Skeletal muscle tissue (tissue), 4 donors: ENCODE data around the gene OR10D3. TPM values are rescaled to one million over a fixed set of nuclear protein-coding genes. Genes with fewer than 3 reads are reported as not detected.
"Not testable (repeated sequence)": the region's sequence is repeated elsewhere in the genome, so short reads cannot be mapped to it uniquely, and the experiment has no call there.

Source experiments
- H3K27ac ChIP-seq: one replicate; pipeline ENCODE4 v1.7.0; 2013; ENCODE audit warnings: mild to moderate bottlenecking, low read depth, low read length, inconsistent platforms
- H3K27me3 ChIP-seq, 3 donors: one replicate each; pipeline ENCODE4 v1.7.0; 2013; ENCODE audit warnings: low read length in 3 of 3; ENCODE audit not compliant: control insufficient read depth in 3 of 3, insufficient read depth in 3 of 3
- H3K36me3 ChIP-seq, 3 donors: one replicate each; pipeline ENCODE4 v1.7.0; 2013; ENCODE audit warnings: low read length in 3 of 3; ENCODE audit not compliant: control insufficient read depth in 3 of 3, insufficient read depth in 3 of 3
- H3K4me1 ChIP-seq, 3 donors: one replicate each; pipeline ENCODE4 v1.7.0; 2013; ENCODE audit warnings: low read length in 3 of 3, mild to moderate bottlenecking in 3 of 3; ENCODE audit not compliant: control insufficient read depth in 3 of 3, insufficient read depth in 3 of 3
- H3K4me3 ChIP-seq, 3 donors: one replicate each; pipeline ENCODE4 v1.7.0; 2013; ENCODE audit warnings: low read length in 3 of 3
- H3K9ac ChIP-seq, 3 donors: one replicate each; pipeline ENCODE4 v1.7.0; 2013; ENCODE audit warnings: low read length in 3 of 3, mild to moderate bottlenecking in 3 of 3, moderate library complexity in 2 of 3, low read depth in 1 of 3
- H3K9me3 ChIP-seq, 3 donors: one replicate each; pipeline ENCODE4 v1.7.0; 2013; ENCODE audit warnings: low read length in 3 of 3; ENCODE audit not compliant: control insufficient read depth in 3 of 3
- total RNA-seq: library from RNA; depleted of rRNA; stranded (reverse); fragments of >200 nt; gene quantifications from one replicate; pipeline ENCODE4 v1.2.3, GENCODE V29; 2014
- donor health status: Osteomylitis.

The OR10D3 gene
- total RNA-seq, 1 donor from 2014 or later = 0.52 TPM

GRCh38 chr11:124170315-124170714 is 12.8 kb upstream of the OR10D3 start:
- H3K9ac ChIP-seq, H3K27ac ChIP-seq, H3K4me1 ChIP-seq, H3K9me3 ChIP-seq, H3K36me3 ChIP-seq, H3K4me3 ChIP-seq, H3K27me3 ChIP-seq: not testable (repeated sequence)

- Histone ChIP-seq H3K9ac (no peak overlapping the region), H3K27me3 (no peaks in the 10 kb centered on the region)
Observed at GRCh38 chr11:124170801-124171586, 12.2 kb upstream of the OR10D3 start.

GRCh38 chr11:124172101-124172500 is 11.0 kb upstream of the OR10D3 start:
- Histone ChIP-seq H3K4me1 (no peaks in the 10 kb centered on the region), H3K36me3 (no peaks in the 10 kb centered on the region), H3K9me3 (no peaks in the 10 kb centered on the region), H3K4me3 (no peak overlapping the region), H3K27ac (no peak overlapping the region), H3K27me3 (no peaks in the 10 kb centered on the region), H3K9ac (no peak overlapping the region)

More at GRCh38 chr11:124170801-124171586, 12.2 kb upstream of the OR10D3 start:
- Histone ChIP-seq H3K36me3 (no peaks in the 10 kb centered on the region), H3K27ac (no peak overlapping the region), H3K4me3 (no peak overlapping the region), H3K9me3 (no peaks in the 10 kb centered on the region), H3K4me1 (no peaks in the 10 kb centered on the region)

GRCh38 chr11:124172599-124172998 is 10.5 kb upstream of the OR10D3 start:
- no peaks in the 10 kb centered on the region for H3K27me3 ChIP-seq
- H3K9me3 ChIP-seq = no peaks in the 10 kb centered on the region
- no peak overlapping the region for H3K27ac ChIP-seq
- H3K36me3 ChIP-seq = no peaks in the 10 kb centered on the region
- H3K4me1 ChIP-seq = no peaks in the 10 kb centered on the region
- H3K9ac ChIP-seq = no peak overlapping the region
- no peak overlapping the region for H3K4me3 ChIP-seq

- no peaks in the 10 kb centered on the region for H3K36me3 ChIP-seq
- H3K27me3 ChIP-seq = no peaks in the 10 kb centered on the region
- H3K4me3 ChIP-seq = no peak overlapping the region
- H3K9me3 ChIP-seq = no peaks in the 10 kb centered on the region
- H3K9ac ChIP-seq = no peak overlapping the region
- no peaks in the 10 kb centered on the region for H3K4me1 ChIP-seq
- no peak overlapping the region for H3K27ac ChIP-seq
Observed at GRCh38 chr11:124174001-124174583, 9.1 kb upstream of the OR10D3 start.

DNA sequence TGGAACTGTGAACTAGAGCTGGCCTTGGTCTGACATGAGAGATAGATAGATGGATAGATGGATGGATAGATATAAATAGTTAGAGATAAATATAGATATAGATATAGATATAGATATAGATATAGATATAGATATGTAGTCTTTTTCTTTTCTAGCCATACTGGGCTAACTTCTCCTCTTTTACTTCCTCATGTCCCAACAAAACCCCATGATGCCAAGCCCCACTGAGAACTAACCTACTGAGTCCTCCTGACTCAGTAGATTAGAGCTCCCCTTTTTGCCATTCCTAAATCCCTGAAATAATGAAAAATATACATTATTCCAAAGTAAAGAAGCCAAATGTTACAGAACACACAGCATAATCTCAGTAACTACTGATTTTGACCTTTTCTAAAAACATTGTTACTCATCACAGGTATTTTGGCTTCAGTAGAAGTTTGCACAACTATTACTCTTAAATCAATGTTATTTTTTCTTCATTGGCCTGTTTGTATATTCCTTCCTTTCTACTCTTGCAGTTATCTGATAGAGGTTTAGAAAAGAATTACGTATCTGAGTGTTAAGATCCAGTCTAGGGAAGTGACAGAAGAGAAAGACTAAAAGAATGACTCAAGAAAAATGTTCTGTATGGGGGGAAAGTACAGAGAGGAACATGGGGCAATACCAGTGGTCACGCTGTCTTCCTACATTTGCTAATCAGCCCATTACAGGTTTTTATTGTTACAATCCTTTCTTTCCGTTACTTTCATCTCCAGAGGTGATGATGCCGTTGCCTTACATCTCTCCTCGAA is 6.0 kb upstream of the OR10D3 start:
- H3K9me3 ChIP-seq = no peaks in the 10 kb centered on the region
- no peaks in the 10 kb centered on the region for H3K4me1 ChIP-seq
- H3K36me3 ChIP-seq = no peaks in the 10 kb centered on the region
- H3K4me3 ChIP-seq = no peak overlapping the region
- H3K9ac ChIP-seq = no peak overlapping the region
- H3K27ac ChIP-seq = no peak overlapping the region
- no peaks in the 10 kb centered on the region for H3K27me3 ChIP-seq

DNA sequence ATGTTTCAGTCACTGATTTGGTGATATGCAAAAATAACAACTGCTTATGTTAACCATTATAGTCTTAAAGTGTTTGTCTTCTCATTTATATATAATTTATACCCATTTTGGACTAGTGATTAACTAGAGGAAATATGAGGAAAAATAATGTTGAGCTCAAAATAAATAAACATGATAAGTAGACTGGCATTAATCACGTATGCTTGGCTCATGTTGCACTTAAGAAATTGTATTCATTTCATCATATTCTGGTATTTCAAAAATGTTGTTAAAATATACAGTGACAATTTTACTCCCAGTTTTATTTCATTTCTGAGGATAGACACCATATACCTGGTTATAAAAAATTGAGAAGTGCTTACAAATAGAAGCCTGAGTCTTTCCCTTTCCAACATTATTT is 3.8 kb upstream of the OR10D3 start:
- H3K4me1 ChIP-seq = no peaks in the 10 kb centered on the region
- H3K27ac ChIP-seq = no peak overlapping the region
- H3K9me3 ChIP-seq = no peaks in the 10 kb centered on the region
- H3K36me3 ChIP-seq = no peaks in the 10 kb centered on the region
- H3K27me3 ChIP-seq = no peaks in the 10 kb centered on the region
- H3K4me3 ChIP-seq = no peak overlapping the region
- no peak overlapping the region for H3K9ac ChIP-seq

DNA sequence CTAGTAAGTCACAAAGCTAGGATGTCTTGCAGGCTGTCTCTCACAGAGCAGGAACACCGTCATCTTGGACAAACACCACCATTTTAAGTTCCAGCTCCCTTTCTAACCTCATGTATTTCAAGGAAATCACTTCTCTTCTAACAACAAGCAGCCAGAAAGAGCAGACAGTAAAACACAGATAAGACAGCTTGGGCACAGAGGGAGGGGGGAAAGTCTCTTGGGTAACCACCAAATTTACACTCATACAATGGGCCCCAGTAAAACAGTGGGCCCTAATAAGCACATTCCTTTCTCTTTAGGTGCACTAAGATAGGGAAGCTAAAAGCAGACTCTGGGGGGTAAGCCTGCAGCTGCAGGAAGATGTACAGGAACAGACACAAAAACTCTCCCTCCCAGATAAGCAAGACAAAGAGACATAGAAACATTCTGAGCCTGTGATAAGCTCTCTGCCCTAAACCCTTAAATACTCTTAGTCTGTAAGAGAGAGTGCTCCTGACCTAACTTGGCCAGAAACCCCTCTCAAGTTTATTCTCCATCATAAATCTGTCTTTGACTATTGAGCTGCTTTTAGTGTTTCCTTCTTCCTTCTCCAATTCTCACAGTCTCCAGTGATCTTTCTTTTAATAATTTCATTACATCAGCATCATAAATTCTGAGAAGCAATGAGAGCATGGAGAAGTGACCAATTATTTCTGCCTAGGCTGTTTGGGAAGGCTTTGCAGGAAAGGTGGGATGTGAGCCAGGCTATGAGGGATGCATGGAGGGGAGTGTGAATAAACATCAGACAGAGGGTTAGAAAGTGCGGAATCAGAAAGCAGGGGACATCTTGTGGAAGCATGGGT is 7.4 kb downstream of the OR10D3 start:
- H3K4me1 ChIP-seq = peaks cover 0 to 4% (median 0%) of the 10 kb centered on the region in 3 donors
- H3K27ac ChIP-seq = no peak overlapping the region
- no peaks in the 10 kb centered on the region for H3K9me3 ChIP-seq
- no peaks in the 10 kb centered on the region for H3K36me3 ChIP-seq
- H3K4me3 ChIP-seq = no peak overlapping the region
- H3K9ac ChIP-seq = no peak overlapping the region
- H3K27me3 ChIP-seq = no peaks in the 10 kb centered on the region

DNA sequence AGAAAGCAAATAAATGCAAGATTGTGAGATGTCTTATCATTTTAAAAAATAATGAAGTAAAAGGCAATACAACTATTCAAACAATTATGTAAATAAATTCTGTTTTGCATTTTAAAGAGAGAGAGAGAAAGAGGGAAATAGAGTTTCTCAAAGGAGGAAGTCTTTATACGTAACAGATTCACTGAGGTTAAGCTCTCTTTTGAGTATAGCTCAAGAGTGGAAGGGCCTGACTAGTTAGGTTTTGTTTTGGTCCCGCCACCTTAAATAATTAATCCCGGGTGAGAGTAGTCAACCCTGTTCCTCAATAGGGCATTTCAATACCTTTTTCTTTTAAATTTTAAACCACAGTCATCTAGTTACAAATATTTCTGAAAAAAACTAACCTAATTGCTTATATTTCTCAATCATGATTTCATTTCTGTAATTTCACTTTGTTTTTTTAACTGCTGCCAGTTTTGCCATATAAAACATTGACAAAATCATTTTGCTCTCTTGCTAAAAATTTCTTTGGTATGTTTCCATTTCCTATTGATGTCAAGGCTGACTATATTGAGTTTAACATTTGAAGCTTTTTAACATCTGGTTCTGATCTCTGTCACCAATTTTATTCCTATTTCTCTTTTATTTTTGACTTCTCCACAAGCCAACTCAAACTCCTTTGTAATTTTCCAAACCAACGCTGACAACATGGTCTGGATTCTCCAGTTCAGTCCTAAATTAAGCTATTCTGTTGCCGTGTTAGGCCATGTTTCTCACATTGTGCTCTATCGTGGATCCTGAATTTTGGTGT is 10.3 kb downstream of the OR10D3 start:
- Histone ChIP-seq H3K27me3 (no peaks in the 10 kb centered on the region), H3K4me1 (peaks cover 0 to 4% (median 0%) of the 10 kb centered on the region in 3 donors), H3K9me3 (no peaks in the 10 kb centered on the region), H3K4me3 (no peak overlapping the region), H3K27ac (peak overlapping the region; percentile 43), H3K36me3 (no peaks in the 10 kb centered on the region), H3K9ac (no peak overlapping the region)
